Bronchial epithelial cell (primary cell): ENCODE measurements around the gene BMPR1B. TPM values are rescaled to one million over a fixed set of nuclear protein-coding genes. Genes with fewer than 3 reads are reported as not detected.

ENCODE experiments used
- DNase-seq: peaks from one replicate; pipeline ENCODE4 v3.0.0-alpha.2; 2010; ENCODE audit warnings: low read depth
- FAIRE-seq: peaks from 2 replicates; lab custom pipeline; 2011; peaks lifted over from hg19 to GRCh38; lab: Jason Lieb, UNC
- H3K27me3 ChIP-seq: 2 replicates; pipeline ENCODE4 v1.5.1; 2011; ENCODE audit warnings: low read length; ENCODE audit not compliant: control insufficient read depth, insufficient read depth
- H3K36me3 ChIP-seq: 2 replicates; pipeline ENCODE4 v1.5.1; 2011; ENCODE audit warnings: low read length; ENCODE audit not compliant: control insufficient read depth, insufficient read depth
- H3K4me3 ChIP-seq: 2 replicates; pipeline ENCODE4 v1.5.1; 2011; ENCODE audit warnings: mild to moderate bottlenecking, low read depth, low read length, control low read depth
- CTCF ChIP-seq: IDR thresholded peaks from 2 replicates; pipeline ENCODE4 v1.5.1; 2011; ENCODE audit warnings: mild to moderate bottlenecking, moderate library complexity, low read length, control low read depth, inconsistent platforms; ENCODE audit not compliant: insufficient read depth, severe bottlenecking
- total RNA-seq: library from RNA; depleted of rRNA; stranded (reverse); fragments of >200 nt; gene quantifications from 2 replicates; pipeline ENCODE4 v1.2.1, GENCODE V29; 2014

BMPR1B gene
- total RNA-seq, 1 donor from 2014 or later: 15.3 TPM

- DNase-seq: peak; percentile 58
- Histone ChIP-seq H3K27me3 (no peaks in the 10 kb centered on the region), H3K4me3 (no peak overlapping the region), H3K36me3 (no peaks in the 10 kb centered on the region)
- TF ChIP-seq CTCF: no peak
- FAIRE-seq: no peak
Measured at GRCh38 chr4:95087657-95088455, 330.1 kb downstream of the BMPR1B start.

- Histone ChIP-seq H3K36me3 (no peaks in the 10 kb centered on the region), H3K4me3 (no peak overlapping the region), H3K27me3 (no peaks in the 10 kb centered on the region)
- FAIRE-seq: no peak
- TF ChIP-seq CTCF: no peak
- peak; percentile 44 for DNase-seq
Measured at GRCh38 chr4:95091272-95091671, 333.5 kb downstream of the BMPR1B start.

GRCh38 chr4:95092766-95093165 is 335.0 kb downstream of the BMPR1B start:
- H3K27me3 ChIP-seq: no peaks in the 10 kb centered on the region
- DNase-seq (peak; percentile 20), FAIRE-seq (no peak)
- H3K36me3 ChIP-seq: no peaks in the 10 kb centered on the region
- no peak overlapping the region for H3K4me3 ChIP-seq
- no peak for TF ChIP-seq CTCF

GRCh38 chr4:95093460-95093859 is 335.7 kb downstream of the BMPR1B start:
- no peak for TF ChIP-seq CTCF

GRCh38 chr4:95093936-95094929 is 336.5 kb downstream of the BMPR1B start:
- H3K36me3 ChIP-seq: no peaks in the 10 kb centered on the region
- FAIRE-seq (no peak), DNase-seq (no peak)
- no peak for TF ChIP-seq CTCF
- H3K27me3 ChIP-seq: no peaks in the 10 kb centered on the region
- H3K4me3 ChIP-seq: no peak overlapping the region

More at GRCh38 chr4:95093460-95093859, 335.7 kb downstream of the BMPR1B start:
- FAIRE-seq: no peak
- DNase-seq: no peak
- no peaks in the 10 kb centered on the region for H3K27me3 ChIP-seq
- no peaks in the 10 kb centered on the region for H3K36me3 ChIP-seq
- H3K4me3 ChIP-seq: no peak overlapping the region
